ENCODE results near the gene EMID1.

The EMID1 gene

DNA sequence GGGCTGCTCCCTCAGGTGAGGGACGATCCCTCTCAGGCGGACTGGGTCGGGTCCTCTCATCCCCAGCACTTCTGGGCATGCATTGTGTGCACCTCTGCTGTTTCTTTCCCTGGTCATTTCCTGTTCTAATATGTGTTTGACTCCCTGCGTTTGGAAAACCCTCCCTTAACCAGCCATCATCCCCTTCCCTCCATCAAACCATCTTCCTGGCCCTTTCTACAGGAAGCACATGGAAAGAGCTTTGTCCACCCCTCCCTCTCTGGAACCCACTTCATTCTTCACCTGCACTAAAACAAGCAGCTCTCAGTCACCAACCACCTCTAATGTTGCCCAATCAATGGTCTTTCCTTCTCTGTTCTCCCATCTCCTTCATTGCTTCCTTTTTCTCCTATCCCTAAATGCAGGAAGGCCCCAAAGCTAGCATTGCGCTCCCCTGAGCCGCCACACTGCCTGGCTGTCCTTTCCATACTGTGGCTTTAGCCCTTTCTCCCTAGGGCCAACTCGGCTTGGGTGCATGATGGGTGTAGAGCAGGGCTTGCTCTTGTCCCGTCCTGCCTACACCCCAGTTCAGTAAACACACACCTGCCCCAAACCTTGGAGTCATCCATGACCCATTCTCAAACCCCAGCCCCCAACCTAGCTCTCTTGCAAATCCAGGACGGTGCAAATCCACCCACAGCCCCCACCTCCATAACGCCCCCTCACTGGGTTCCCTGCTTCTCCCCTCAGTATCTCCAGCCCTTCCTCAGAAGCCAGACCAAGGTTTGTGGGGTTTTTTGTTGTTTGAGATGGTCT, 95.3 kb downstream of the EMID1 start:
- no peak for DNase-seq

DNA sequence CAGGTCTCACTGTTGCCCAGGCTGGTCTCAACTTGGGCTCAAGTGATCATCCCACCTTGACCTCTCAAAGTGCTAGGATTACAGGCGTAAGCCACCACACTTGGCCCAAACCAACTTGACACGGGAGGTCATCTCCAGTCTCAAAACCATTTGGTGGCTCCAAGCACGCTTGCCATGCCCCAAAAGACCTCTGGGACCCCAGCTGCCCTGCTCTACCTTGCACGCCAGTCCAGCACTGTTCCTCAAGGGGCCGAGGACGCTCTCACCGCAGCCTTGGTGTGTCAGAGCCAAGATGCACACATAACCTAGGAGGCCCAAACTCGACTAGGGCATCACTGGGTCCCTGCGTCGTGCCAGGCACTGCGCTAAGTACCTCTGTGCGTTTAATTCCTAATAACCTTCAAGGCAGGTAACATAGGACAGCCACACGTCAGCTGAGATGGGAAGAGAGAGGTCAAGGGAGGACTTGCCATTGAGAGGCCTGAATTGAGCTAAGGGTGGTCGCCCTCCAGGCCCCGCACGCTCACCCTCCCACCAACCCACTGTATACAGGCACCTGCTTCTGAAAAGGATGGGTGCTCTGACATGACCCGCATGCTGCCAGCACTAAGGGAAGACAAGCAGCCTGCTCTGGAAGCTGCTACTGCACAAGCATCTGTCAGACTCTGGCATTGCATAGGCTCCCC, 96.2 kb downstream of the EMID1 start:
- no peak for DNase-seq

GRCh38 chr22:29302402-29302680, 96.6 kb downstream of the EMID1 start:
- no peak for DNase-seq

- DNase-seq, result no peak
Observed at GRCh38 chr22:29302681-29303465, 97.2 kb downstream of the EMID1 start.

DNA sequence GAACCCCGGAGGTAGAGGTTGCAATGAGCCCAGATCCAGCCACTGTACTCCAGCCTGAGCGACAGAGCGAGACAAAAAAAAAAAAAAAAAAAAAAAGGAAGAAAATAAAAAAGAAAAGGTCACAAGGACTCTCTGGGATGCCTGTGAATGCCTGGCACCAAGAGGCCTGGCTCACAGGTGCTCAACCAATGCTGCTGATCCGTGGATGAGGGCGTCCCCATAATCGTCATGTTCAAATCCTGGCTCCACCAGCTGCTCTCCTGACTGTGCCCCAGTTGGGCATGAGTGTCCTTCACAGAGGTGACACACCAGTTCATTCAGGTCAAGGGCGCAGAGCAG, 100.1 kb downstream of the EMID1 start:
- DNase-seq, result no peak

DNA sequence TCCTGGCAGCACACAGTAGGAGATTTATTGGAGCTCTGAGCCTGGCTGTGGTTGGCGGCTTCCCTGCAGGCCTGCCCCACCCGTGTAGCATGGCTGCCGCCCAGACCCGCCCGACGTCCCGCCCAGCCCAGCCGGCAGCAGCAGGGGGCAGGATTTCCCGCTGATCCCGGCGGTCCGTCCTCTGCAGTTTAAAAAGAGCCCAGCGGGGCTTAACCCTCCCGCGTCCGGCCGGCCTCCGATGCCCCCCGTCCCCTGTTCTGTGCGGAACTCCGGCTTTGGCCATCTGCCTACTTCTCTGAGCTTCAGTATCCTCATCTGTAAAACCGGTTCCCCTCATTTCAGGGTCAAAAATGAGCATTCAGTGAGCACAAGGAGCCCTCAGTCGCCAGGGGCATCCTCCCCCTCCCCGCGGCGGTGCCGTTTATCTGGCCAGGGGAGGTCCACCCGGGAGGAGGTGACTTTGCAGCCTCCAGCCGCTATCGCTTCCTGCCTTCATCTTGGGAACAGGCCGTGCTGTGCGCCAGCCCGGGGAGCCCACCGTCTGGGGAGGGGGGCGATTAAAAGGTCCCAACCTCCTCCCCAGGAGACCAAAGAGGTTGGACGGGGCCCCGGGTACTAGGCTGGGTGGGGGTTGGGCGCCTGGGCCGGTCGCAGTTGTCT, 100.6 kb downstream of the EMID1 start, which contains the start of gene GAS2L1:
Gene GAS2L1, plus strand, starts transcription at position 476 of the 660 bp plus-strand sequence. CDS start 1,456 bp downstream, outside the sequence.
- DNase-seq, result peak; percentile 32

DNA sequence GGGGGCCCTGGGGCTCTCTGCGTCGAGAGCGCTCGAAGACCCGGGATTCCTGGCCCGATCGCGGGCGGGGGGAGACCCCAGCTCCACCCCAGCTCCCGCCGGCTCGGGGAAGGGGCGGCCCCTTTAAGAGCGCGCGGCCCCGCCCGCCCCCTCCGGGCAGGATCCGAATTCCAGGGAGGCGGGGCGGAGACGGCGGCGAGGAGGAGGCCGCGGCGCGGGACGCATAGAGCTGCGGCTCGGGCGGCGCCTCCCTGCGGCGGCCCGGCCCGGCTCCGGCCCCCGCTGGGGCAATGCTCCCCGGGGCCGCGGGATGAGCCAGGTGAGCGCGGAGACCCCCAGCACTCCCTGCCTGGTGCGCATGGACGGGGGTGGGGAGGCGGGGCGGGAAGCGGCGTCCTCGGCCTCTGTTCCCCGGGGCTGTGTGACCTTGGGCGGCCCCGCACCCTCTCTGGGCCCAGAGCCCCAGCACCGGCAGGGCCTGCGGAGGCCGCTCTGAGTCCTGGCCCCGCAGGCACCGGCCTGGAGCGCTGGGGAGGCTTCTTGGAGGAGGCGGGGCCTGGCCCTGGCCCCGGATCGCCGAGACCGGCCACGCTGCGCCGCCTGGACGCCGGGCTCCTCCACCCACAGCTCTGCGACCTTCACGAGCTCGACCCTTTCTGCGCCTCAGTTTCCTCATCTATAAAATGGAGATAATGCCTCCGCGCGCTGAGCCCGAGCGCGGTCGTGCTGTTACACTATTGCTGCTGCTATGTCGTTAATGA, 101.3 kb downstream of the EMID1 start:
- DNase-seq, result peak; percentile 64

DNA sequence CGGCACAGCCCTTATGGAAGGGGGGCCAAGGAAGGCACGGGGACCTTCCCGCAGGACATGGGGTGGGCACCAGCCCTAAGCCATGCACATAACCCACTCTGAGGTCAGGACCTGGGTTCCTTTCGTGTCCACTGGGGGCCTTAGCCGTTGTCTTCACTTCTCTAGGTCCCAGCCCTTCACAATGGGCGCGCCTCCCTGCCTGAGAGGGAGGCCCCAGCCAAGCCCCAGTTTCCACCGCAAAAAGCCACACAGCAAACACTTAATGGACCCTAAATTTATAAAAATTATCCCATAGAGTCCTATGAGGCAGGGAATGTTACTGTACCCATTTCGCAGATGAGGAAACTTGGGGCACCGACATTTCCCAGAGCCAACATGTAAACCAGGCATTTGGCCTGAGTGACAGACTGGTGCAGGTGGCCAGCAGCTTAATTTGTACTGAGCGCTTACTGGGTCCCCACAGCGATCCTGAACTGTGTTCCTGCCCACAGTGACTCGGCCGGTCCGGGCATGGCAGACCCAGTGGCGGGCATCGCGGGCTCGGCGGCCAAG, 102.0 kb downstream of the EMID1 start:
- no peak for DNase-seq

DNA sequence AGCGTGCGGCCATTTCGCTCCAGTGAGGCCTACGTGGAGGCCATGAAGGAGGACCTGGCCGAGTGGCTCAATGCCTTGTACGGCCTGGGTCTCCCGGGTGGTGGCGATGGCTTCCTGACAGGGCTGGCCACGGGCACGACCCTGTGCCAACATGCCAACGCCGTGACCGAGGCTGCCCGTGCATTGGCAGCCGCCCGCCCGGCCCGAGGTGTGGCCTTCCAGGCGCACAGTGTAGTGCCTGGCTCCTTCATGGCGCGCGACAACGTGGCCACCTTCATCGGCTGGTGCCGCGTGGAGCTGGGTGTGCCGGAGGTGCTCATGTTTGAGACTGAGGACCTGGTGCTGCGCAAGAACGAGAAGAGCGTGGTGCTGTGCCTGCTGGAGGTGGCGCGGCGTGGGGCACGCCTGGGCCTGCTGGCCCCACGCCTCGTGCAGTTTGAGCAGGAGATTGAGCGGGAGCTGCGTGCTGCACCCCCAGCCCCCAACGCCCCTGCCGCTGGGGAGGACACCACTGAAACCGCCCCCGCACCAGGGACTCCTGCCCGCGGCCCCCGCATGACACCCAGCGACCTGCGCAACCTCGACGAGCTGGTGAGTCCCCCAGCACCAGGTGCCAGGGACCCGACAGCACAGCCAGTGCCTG, 102.6 kb downstream of the EMID1 start:
- DNase-seq, result no peak

DNA sequence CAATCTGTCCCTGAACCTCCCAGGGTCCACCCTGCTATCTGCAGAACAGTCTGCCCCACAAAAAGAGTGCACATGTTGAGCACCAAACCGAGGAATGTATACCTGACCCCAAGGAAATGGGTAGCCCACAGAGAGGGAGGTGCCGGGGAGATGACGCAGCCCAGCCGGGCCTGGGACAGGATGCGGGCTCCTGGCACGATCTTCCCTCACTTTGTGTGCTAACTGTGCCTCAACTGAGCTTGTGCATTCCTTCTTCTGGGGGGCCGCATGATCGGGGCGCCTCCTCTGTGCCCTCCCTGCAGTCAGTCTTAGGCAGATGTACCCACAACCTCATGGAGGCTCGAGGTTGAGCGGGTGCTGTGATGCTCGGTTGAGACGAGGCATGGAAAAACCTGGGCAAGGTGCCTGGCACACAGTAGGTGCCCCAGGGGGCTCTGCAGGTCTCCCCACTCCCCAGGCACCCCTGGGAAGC, 103.1 kb downstream of the EMID1 start:
- DNase-seq, result no peak

Data from NCI-H1105 (cell line).